ENCODE measurements around the gene RAB3GAP2. TPM values are rescaled to one million over a fixed set of nuclear protein-coding genes. Genes with fewer than 3 reads are reported as not detected.

Gene RAB3GAP2
- total RNA-seq, result 25.5 and 34.3 TPM in 2 replicates

GRCh38 chr1:220272047-220272840 lies at the start of gene RAB3GAP2:
RAB3GAP2 (minus strand) TSS chr1:220272453; CDS start chr1:220272337, 116 bp downstream.

Other genes starting within 250 kb of the RAB3GAP2 start
- gene EPRS1, start 225.9 kb downstream of the RAB3GAP2 start, total RNA-seq, result 128 and 155 TPM in 2 replicates
- 22.8 and 23.0 TPM in 2 replicates for gene BPNT1, start 182.7 kb downstream of the RAB3GAP2 start, total RNA-seq
- gene IARS2, start 178.3 kb downstream of the RAB3GAP2 start, total RNA-seq, result 81.8 and 107 TPM in 2 replicates

All from endothelial cell of coronary artery (primary cell).